GM10266 (cell line): Measurements from ENCODE around the gene SHROOM2.

Source experiments
- DNase-seq: peaks from one replicate; pipeline ENCODE4 v3.0.0; 2012; ENCODE audit errors: extremely low spot score
- TF ChIP-seq, protein P1 (sequence below): IDR thresholded peaks from 2 replicates; pipeline ENCODE4 v1.5.1; 2012; ENCODE audit warnings: mild to moderate bottlenecking, low read depth; ENCODE audit not compliant: control insufficient read depth, insufficient read depth; ENCODE audit errors: missing control alignments

Gene SHROOM2

DNA sequence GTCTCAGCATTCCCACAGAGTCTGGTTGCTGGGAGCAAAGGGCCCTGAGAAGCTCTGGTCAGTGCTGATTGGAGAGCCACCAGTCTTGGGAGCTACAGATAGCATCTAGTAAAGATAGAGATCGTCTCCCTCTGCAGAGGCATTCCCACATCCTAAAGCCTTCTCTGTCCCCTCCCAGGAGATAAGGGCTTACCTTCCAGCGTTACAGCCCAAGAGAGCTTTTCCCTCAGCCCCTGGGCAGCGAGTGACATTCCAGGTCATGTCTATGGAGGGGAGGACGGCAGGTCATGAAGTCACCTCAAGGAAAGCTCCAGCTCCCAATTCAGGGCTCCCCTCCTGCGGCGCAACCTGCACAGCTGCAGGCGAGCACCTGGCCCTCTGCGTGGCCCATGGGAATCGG, 210.8 kb downstream of the SHROOM2 start:
- no peak for DNase-seq
- TF ChIP-seq, protein P1, sequence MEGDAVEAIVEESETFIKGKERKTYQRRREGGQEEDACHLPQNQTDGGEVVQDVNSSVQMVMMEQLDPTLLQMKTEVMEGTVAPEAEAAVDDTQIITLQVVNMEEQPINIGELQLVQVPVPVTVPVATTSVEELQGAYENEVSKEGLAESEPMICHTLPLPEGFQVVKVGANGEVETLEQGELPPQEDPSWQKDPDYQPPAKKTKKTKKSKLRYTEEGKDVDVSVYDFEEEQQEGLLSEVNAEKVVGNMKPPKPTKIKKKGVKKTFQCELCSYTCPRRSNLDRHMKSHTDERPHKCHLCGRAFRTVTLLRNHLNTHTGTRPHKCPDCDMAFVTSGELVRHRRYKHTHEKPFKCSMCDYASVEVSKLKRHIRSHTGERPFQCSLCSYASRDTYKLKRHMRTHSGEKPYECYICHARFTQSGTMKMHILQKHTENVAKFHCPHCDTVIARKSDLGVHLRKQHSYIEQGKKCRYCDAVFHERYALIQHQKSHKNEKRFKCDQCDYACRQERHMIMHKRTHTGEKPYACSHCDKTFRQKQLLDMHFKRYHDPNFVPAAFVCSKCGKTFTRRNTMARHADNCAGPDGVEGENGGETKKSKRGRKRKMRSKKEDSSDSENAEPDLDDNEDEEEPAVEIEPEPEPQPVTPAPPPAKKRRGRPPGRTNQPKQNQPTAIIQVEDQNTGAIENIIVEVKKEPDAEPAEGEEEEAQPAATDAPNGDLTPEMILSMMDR, result no peak

DNA sequence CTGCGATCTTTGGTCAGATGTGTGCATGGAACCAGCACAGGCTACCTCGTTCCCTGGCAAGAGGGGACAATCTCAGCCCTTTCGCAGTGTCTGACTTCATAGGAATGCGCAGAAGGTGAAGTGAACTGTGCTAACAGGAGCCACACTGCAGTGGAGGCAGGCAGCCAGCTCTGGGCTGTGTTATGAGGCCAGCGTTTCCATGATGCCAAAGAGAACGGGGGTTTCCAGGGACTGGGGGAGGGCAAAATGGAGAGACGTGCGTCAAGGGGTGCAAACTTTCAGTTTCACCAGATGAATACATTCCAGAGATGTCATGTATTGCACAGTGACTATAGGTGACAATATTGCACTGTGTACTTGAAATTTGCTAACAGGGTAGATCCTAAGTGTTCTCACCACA, 211.3 kb downstream of the SHROOM2 start:
- peak; percentile 61 for DNase-seq
- TF ChIP-seq, protein P1, result no peak
